Measurements from ENCODE around the gene SLC7A5.
A peak's percentile ranks its signal among the peaks of the same experiment; 100 is the strongest.

The SLC7A5 gene

DNA sequence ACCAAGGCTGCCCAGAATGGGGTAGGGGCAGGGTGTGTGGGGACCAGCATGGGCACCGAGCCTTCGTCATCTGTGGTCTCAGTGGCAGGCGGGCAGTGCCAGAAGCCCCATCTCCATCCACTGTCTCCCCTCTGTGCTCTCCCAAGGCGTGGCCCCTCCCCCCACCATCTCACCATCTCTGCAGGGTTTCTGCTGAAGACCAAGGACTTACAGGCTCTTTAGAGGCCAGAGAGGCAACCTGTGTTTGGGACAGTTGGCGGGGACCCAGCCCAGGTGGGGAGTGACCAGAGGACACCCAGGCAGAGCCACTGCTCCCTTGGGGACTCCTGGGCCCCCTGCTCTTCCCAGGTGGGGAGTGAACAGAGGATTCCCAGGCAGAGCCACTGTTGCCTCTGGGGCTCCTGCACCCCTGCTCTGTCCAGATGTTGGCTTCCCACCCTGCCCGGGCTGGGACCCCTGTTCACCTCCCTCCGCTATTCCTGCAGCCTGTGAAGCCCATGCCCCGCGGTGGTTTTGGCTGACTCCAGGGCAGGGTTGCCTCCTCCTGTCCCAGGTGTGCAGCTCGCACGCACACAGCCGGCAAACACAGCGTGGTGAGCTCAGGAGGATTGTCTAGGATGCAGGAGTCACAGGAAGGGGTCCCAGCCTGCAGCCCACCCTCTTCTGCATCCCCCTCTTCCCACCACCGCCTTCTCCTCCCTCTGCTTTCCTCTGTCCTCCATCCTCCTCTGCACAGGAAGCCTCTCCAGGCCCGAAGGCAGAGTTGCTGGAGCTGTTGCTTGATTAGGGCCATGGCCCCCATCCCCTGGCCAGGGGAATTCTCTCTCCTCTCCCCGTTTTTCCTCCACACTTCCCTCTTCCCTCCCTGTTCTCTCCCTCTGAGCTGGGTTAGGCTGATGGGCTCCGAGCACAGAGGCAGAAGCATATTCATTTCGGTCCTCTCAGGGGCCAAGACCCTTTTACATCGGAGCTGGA is 45.0 kb downstream of the SLC7A5 start:
- DNase-seq (ENCODE audit: insufficient read length, low spot score) (no peak), FAIRE-seq (no peak)
- TF ChIP-seq, protein P1, sequence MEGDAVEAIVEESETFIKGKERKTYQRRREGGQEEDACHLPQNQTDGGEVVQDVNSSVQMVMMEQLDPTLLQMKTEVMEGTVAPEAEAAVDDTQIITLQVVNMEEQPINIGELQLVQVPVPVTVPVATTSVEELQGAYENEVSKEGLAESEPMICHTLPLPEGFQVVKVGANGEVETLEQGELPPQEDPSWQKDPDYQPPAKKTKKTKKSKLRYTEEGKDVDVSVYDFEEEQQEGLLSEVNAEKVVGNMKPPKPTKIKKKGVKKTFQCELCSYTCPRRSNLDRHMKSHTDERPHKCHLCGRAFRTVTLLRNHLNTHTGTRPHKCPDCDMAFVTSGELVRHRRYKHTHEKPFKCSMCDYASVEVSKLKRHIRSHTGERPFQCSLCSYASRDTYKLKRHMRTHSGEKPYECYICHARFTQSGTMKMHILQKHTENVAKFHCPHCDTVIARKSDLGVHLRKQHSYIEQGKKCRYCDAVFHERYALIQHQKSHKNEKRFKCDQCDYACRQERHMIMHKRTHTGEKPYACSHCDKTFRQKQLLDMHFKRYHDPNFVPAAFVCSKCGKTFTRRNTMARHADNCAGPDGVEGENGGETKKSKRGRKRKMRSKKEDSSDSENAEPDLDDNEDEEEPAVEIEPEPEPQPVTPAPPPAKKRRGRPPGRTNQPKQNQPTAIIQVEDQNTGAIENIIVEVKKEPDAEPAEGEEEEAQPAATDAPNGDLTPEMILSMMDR (IDR thresholded peaks at IDR 0.05; ENCODE audit: insufficient read depth, missing control alignments) = no peak

DNA sequence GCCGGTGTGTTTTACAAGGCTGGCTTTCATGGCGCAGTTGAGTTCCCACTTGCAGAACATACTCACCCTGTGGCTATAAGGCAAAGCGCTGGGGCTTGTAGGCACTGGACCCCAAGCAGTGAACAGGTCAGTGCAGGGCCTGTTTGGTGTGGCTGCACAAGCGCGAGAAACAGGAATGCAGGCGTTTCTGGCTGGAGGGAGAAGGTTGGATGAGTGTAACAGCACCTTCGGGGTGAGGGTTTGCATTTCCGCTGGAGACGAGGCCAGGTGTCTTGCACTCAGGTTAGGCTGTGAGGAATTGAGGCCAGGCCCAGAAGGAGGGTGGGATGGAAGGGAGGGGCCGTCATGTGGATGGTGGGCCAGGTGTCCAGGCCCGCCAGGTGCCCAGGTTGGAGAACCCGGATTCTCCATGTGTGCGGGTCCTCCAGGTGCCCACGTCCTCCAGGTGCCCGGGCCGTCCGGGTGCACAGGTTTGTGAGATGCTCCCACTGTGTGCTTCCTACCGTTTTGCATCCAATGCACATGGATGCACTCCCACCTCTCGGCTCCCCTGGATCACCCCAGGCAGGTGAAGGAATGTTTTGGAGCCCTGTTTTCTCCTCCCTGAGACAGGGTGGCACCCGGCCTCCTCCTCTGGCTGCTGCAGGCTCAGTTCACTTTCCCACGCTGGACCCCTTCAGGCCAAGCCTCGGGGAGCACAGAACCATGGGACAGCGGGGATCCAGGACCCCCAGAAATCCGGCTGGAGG is 46.0 kb downstream of the SLC7A5 start:
- TF ChIP-seq, protein P1 (IDR thresholded peaks at IDR 0.05; ENCODE audit: insufficient read depth, missing control alignments) = no peak
- no peak for DNase-seq (ENCODE audit: insufficient read length, low spot score)
- FAIRE-seq = no peak

DNA sequence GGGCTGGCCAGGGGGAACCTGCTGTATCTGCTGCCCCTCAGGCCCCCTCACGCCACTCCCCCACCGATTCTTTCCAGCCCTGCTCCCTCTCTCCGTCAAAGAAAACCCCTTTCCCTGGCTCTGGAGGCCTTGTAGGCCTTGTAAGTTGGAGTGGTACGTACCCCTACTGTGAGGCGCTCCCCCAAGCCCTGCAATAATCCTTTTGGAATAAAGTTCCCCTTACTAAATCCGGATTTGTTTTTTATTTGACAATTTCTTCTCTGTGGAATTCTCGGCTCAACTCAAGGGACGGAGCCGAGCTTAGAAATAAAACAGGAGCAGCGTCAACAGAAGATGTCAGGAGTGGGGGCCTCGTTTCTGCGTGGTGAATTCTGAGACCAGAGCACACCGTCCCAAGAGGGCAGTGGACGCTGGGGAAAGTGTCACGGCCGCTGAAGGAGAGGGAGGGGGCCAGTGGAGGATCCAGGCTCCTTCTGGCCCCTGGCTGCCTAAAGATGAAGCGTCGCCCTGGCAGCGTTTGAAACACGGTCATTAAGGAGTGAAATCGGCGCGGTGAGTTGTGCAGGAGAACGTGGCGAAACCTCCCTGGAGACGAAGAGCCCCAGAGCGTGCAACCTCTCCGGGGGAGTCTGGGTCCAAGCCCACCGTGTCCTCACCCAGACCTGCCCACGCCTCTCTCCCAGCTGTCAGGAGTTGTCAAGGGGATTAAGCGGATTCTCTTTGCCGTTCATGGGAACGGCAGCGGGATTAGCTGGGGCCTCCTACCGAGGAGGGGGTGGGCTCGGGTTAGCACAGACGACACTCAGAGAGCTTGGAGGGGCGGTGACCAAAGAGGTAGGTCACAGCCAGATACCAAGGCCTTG is 47.0 kb downstream of the SLC7A5 start:
- no peak for FAIRE-seq
- TF ChIP-seq, protein P1 (IDR thresholded peaks at IDR 0.05; ENCODE audit: insufficient read depth, missing control alignments) = no peak
- peak; percentile 84 for DNase-seq (ENCODE audit: insufficient read length, low spot score)

DNA sequence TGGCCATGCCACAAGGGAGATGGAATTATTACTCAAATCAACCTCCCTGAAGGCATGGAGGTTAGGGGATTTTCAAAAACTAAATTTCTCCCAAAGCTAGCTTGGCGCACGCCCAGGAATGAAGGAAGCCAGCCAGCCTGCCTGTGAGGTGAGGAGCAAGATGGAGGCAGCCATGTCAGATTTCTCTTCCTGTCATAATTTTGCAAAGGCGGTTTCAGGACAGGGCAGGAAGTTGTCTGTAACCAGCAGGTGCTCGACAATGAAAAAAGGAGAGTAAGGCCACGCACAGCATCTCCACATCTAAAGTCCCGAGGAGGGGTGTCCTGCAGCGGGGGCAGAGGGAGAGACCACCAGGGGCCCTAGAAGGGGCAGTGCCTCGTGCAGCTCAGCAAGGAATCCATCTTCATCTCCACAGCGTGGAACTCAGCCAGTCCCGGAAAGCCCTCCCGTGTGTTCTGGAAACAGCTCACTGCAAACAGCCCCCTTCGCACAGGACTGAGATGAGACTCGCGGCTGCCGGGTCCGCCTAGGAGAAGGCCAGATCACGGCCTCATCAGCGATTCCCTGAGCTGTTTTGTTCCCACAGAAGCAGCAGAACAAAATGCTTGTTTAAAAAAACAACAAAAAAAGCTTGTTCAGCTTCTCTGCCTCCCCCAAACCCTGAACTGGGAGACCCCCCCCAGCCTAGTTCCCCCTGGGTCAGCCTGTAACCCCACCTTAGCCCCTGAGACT is 47.8 kb downstream of the SLC7A5 start:
- TF ChIP-seq, protein P1 (IDR thresholded peaks at IDR 0.05; ENCODE audit: insufficient read depth, missing control alignments) = no peak
- no peak for FAIRE-seq
- no peak for DNase-seq (ENCODE audit: insufficient read length, low spot score)

DNA sequence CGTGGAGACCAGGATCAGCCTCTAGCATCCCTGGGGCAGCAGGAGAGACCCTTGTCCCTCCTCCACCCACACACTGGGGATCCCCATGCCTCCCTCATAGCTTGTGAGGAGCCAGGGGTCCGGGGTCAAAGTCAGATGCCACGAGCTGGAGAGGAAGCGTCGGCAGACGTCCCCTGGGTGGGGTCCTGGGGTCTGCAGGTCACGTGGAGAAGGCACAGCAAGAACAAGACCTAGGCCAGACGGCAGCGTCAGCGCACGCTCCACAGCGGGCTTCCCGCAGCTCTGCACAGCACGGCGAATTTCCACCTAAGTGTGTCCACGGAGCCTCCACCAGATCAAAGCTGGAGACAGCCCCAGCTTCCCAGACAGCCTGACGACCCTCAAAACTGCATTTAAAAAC is 49.3 kb downstream of the SLC7A5 start:
- DNase-seq (ENCODE audit: insufficient read length, low spot score) (no peak), FAIRE-seq (no peak)
- TF ChIP-seq, protein P1 (IDR thresholded peaks at IDR 0.05; ENCODE audit: insufficient read depth, missing control alignments) = no peak

DNA sequence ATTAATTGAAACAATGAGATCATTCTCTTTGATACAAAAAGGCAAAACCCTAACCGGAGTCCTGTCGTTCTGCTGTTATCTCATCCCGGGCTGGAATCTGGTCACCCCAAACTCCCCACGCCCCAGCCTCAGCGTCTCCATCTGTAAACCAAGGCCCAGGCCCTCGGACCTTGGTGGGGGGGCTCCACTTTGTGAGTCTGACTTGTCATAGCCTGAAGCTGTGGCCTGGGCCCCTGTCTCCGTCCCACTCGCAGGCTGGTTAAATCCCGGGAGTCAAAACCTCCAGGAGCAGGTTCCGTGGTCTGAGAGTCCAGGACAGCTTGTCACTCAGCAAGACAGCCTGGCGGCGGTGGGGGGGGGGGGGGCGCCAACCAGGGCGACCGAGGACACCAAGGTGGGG is 50.0 kb downstream of the SLC7A5 start:
- no peak for DNase-seq (ENCODE audit: insufficient read length, low spot score)
- no peak for FAIRE-seq
- TF ChIP-seq, protein P1 (IDR thresholded peaks at IDR 0.05; ENCODE audit: insufficient read depth, missing control alignments) = no peak

Measured in D721Med (cell line).